NCI-H1092 treated with DMSO at 0.1 percent for 48 hours (cell line): Measurements from ENCODE around the gene TNFRSF19.

Experiments used
- DNase-seq: peaks from one replicate; lab custom pipeline; 2025; lab: John Stamatoyannopoulos, UW

TNFRSF19 gene

DNA sequence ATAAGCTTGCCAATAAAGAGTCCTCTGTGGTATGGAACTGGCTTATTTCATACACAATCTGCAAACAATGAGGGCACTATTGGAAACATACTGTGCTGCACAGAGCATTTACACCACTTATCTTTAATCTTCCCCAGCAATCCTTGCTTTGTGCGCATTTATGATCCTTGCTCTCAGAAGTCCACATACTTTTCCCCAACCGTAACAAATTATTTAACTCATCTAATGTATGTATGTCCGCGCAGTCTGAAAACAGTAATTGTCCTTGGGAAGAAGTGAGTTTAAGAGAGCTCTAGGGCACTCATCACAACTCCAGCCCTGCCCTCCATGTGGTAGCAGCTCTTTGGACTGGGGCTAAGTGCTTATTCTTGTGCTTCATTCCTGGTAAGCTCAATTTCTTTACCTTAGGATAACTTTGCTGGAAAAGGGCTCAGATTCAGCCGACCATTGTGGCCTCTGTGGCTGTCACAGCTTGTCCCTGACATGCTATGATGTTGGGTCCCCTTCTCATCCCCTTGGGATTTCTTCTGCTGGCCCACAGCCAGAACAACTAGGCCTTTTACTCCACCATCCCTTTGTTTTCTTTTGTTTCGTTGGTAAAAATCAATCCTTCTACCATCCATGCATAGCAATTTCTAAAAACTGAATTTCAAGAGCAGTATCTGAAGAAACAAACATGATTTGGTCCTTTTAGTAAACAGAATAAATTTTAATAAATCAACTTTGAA lies 152.7 kb downstream of the TNFRSF19 start:
- DNase-seq, result no peak

DNA sequence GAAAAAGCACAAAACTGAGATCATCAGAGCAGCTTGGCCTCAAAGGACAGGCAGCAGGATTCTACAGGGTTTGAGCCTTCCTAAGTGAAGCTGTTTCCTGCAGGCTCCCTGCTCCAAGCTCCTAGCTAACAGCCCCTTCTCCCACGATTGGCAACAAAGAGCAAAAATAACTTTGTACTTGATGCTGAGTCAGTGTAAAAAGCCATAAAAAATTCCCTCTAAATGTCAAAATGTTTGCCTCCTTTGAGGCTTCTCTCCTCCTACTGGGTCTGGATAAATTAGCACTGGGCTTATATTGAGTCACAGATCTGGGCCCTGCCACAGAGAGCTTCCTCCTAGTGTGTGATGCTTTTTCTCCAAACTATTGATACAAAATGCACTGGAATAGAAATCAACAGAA lies 153.3 kb downstream of the TNFRSF19 start:
- no peak for DNase-seq

DNA sequence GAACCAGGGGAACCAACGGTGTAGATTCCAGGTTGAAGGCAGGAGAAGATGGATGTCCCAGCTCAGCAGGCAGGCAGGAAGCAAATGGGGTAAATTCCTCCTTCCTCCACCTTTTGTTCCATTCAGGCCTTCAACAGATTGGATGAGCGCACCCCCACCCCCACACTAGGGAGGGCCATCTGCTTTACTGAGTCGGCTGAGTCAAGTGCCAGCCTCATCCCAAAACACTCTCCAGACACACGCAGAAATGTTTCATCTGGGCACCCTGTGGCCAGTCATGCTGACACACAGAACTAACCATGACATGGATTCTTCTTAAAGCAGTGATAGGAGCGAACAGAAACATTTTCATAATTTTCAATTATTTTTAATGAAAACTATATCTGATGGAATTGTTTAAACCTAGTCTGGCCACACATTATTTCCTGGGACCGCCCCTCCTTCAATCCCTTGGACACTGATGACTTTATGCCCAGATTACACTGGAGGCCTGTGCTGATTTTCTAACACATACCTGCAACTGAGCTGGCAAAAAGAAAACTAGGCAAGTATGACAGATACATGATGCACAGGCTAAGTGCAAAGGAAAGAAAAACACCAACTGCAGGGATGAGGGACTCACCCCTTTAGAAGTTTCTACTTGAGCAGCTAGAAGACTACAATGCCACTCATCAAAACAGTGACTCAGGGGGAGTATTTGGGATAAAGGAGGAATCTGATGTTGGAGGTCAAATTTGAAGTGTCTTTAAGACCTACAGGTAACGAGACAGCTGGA lies 154.2 kb downstream of the TNFRSF19 start:
- no peak for DNase-seq
